Endodermal cell (in vitro differentiated cells): Measurements from ENCODE around the gene LYST. TPM values are rescaled to one million over a fixed set of nuclear protein-coding genes. Genes with fewer than 3 reads are reported as not detected.

Experiments
- DNase-seq: peaks from one replicate; pipeline ENCODE4 v3.0.0-alpha.2; 2017
- H3K27ac ChIP-seq: 2 replicates; pipeline ENCODE4 v1.5.1; 2013; ENCODE audit warnings: mild to moderate bottlenecking, low read depth, low read length, moderate library complexity
- H3K27me3 ChIP-seq: 2 replicates; pipeline ENCODE4 v1.6.1; 2013; ENCODE audit warnings: mild to moderate bottlenecking, low read length, moderate library complexity; ENCODE audit not compliant: insufficient read depth, control insufficient read depth, poor library complexity, severe bottlenecking
- H3K36me3 ChIP-seq: 2 replicates; pipeline ENCODE4 v1.7.0; 2013; ENCODE audit warnings: mild to moderate bottlenecking, low read length, moderate library complexity; ENCODE audit not compliant: control insufficient read depth, insufficient read depth
- H3K4me1 ChIP-seq: one replicate; pipeline ENCODE4 v1.7.0; 2013; ENCODE audit warnings: low read length; ENCODE audit not compliant: control insufficient read depth, insufficient read depth
- H3K4me3 ChIP-seq: 2 replicates; pipeline ENCODE4 v1.5.1; 2013; ENCODE audit warnings: mild to moderate bottlenecking, low read length, moderate library complexity
- H3K9ac ChIP-seq: 2 replicates; pipeline ENCODE4 v1.6.1; 2013; ENCODE audit warnings: mild to moderate bottlenecking, low read length, moderate library complexity; ENCODE audit not compliant: poor library complexity, severe bottlenecking; ENCODE audit errors: extremely low read depth
- H3K9me3 ChIP-seq: 2 replicates; pipeline ENCODE4 v1.6.1; 2013; ENCODE audit warnings: mild to moderate bottlenecking, low read length, moderate library complexity; ENCODE audit not compliant: control insufficient read depth
- H3K27ac Mint-ChIP-seq: 2 replicates; pipeline ENCODE4 v1.8.0; 2020; ENCODE audit warnings: mixed read lengths
- H3K27me3 Mint-ChIP-seq: 2 replicates; pipeline ENCODE4 v1.8.0; 2021; ENCODE audit warnings: mild to moderate bottlenecking, mixed read lengths; ENCODE audit not compliant: insufficient read depth
- H3K36me3 Mint-ChIP-seq: 2 replicates; pipeline ENCODE4 v1.8.0; 2020; ENCODE audit warnings: low read depth, mixed read lengths
- H3K4me1 Mint-ChIP-seq: 2 replicates; pipeline ENCODE4 v1.8.0; 2020; ENCODE audit warnings: mixed read lengths
- H3K4me3 Mint-ChIP-seq: 2 replicates; pipeline ENCODE4 v1.8.0; 2020; ENCODE audit warnings: mild to moderate bottlenecking, moderate library complexity, mixed read lengths
- H3K9me3 Mint-ChIP-seq: 2 replicates; pipeline ENCODE4 v1.8.0; 2020; ENCODE audit warnings: mild to moderate bottlenecking, mixed read lengths
- WGBS, 2 experiments: methylation state at CpG; one replicate each; pipeline versions ENCODE4 v1.1.5 to v1.1.7; 2013; ENCODE audit warnings: missing lambda C conversion rate in 2 of 2, mixed read lengths in 1 of 2; ENCODE audit not compliant: insufficient coverage in 1 of 2, insufficient read length in 1 of 2; 5-methylcytosine and 5-hydroxymethylcytosine counted together
- total RNA-seq, 2 donors: library from RNA; stranded (reverse); fragmentation: NEBNext Ultra II Directional in 1 of 2; extraction: Animal tissue kit (Norgen Biotek cat#: 25700) in 1 of 2; gene quantifications; 2 replicates in 1 of 2; 3 replicates in 1 of 2; pipeline ENCODE4 v1.2.1, GENCODE V29; 2021
- TF ChIP-seq, protein P1 (sequence below): fragments of 200-600 bp; sonication (generic); conservative IDR thresholded peaks from 2 replicates; pipeline ENCODE4 v1.5.0; 2021; ENCODE audit warnings: antibody characterized with exemption, mild to moderate bottlenecking

LYST gene
- total RNA-seq, 2 donors from 2014 or later, result 2.5 to 6.8 TPM

DNA sequence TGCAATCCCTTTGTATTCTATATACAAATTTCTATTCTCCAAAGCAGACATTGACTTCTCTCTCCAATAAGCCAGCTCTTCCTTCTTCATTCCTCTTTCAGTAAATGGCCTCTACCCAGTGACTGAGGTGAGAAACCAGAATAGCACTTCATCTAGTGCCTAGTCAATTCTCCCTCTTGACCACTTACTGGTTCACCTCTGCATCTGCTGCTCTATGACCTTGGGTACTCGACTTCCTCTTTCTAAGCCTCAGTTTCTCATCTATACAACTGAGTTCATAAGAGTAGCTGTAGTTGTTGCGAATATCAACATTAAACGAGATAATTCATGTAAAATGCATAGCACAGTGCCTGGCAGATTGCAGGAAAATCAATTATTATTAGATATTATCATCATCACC is 12.4 kb downstream of the LYST start:
- H3K27me3 ChIP-seq, result peaks cover 8% of the 10 kb centered on the region
- no peaks in the 10 kb centered on the region for H3K9me3 ChIP-seq
- no peak overlapping the region for H3K9ac ChIP-seq
- no peak overlapping the region for H3K27ac ChIP-seq
- peaks cover 4% of the 10 kb centered on the region for H3K4me1 Mint-ChIP-seq
- no peaks in the 10 kb centered on the region for H3K4me1 ChIP-seq
- H3K36me3 ChIP-seq, result no peaks in the 10 kb centered on the region
- 90 to 100% methylated on average over 1 to 3 of the region's 3 CpGs for whole genome bisulfite sequencing, 2 experiments
- H3K36me3 Mint-ChIP-seq, result no peaks in the 10 kb centered on the region
- H3K9me3 Mint-ChIP-seq, result no peaks in the 10 kb centered on the region
- TF ChIP-seq, protein P1, sequence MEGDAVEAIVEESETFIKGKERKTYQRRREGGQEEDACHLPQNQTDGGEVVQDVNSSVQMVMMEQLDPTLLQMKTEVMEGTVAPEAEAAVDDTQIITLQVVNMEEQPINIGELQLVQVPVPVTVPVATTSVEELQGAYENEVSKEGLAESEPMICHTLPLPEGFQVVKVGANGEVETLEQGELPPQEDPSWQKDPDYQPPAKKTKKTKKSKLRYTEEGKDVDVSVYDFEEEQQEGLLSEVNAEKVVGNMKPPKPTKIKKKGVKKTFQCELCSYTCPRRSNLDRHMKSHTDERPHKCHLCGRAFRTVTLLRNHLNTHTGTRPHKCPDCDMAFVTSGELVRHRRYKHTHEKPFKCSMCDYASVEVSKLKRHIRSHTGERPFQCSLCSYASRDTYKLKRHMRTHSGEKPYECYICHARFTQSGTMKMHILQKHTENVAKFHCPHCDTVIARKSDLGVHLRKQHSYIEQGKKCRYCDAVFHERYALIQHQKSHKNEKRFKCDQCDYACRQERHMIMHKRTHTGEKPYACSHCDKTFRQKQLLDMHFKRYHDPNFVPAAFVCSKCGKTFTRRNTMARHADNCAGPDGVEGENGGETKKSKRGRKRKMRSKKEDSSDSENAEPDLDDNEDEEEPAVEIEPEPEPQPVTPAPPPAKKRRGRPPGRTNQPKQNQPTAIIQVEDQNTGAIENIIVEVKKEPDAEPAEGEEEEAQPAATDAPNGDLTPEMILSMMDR, result no peak
- H3K4me3 Mint-ChIP-seq, result no peak overlapping the region
- no peak overlapping the region for H3K4me3 ChIP-seq
- H3K27me3 Mint-ChIP-seq, result peaks cover 10% of the 10 kb centered on the region
- DNase-seq, result no peak
- no peak overlapping the region for H3K27ac Mint-ChIP-seq

DNA sequence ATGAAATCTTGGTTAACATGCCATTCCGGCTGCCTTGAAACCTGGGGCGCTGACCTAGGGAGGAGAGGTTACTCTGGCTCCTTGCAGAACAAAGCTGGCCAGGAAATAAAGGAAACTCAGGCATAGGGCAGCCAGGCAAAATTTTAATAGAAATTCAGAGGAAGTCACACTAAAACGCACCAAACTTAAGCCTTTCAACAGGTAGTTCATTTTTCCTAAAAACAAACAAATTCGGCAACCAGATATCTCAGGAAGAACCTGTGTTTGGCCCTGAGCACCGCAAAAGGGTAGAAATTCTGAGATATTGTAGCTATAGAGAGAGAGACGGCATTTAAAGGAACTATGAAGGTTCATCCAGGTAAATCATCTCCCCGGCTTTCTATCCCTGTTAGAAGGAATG is 13.1 kb downstream of the LYST start:
- peaks cover 4% of the 10 kb centered on the region for H3K4me1 Mint-ChIP-seq
- Histone ChIP-seq H3K9ac (no peak overlapping the region), H3K27ac (no peak overlapping the region), H3K4me1 (no peaks in the 10 kb centered on the region), H3K36me3 (no peaks in the 10 kb centered on the region), H3K4me3 (no peak overlapping the region), H3K27me3 (peaks cover 8% of the 10 kb centered on the region), H3K9me3 (no peaks in the 10 kb centered on the region)
- H3K36me3 Mint-ChIP-seq, result no peaks in the 10 kb centered on the region
- 90 to 100% methylated on average over 1 to 6 of the region's 7 CpGs for WGBS, 2 experiments
- peaks cover 10% of the 10 kb centered on the region for H3K27me3 Mint-ChIP-seq
- no peak overlapping the region for H3K4me3 Mint-ChIP-seq
- DNase-seq, result no peak
- TF ChIP-seq, protein P1, result no peak
- H3K27ac Mint-ChIP-seq, result no peak overlapping the region
- no peaks in the 10 kb centered on the region for H3K9me3 Mint-ChIP-seq

- Mint-ChIP-seq H3K4me3 (no peak overlapping the region), H3K36me3 (no peaks in the 10 kb centered on the region), H3K27ac (no peak overlapping the region), H3K27me3 (peaks cover 10% of the 10 kb centered on the region), H3K9me3 (no peaks in the 10 kb centered on the region), H3K4me1 (peaks cover 4% of the 10 kb centered on the region)
- WGBS, 2 experiments, result 93 to 100% methylated on average over 2 to 3 of the region's 3 CpGs
- H3K27me3 ChIP-seq, result peaks cover 8% of the 10 kb centered on the region
- no peak for DNase-seq
- H3K9me3 ChIP-seq, result no peaks in the 10 kb centered on the region
- TF ChIP-seq, protein P1, result no peak
- no peak overlapping the region for H3K9ac ChIP-seq
- H3K4me3 ChIP-seq, result no peak overlapping the region
- H3K27ac ChIP-seq, result no peak overlapping the region
- no peaks in the 10 kb centered on the region for H3K4me1 ChIP-seq
- no peaks in the 10 kb centered on the region for H3K36me3 ChIP-seq
Measured at GRCh38 chr1:235852887-235853286, 13.8 kb downstream of the LYST start.
